LNCAP (cell line): Measurements from ENCODE around the gene HOXD10.

ENCODE experiments used
- CTCF ChIP-seq: fragments of 450-650 bp; IDR thresholded peaks from 2 replicates; pipeline ENCODE4 v1.5.1; 2017; ENCODE audit warnings: mild to moderate bottlenecking

HOXD10 gene

GRCh38 chr2:176096243-176096985, 20.2 kb upstream of the HOXD10 start:
- TF ChIP-seq CTCF: no peak

GRCh38 chr2:176096986-176097819, 19.4 kb upstream of the HOXD10 start:
- TF ChIP-seq CTCF: peak; percentile 73

GRCh38 chr2:176097820-176098365, 18.7 kb upstream of the HOXD10 start:
- TF ChIP-seq CTCF: 0 out of 2 replicates have a peak, but pooled peaks have one; percentile 12

- no peak for TF ChIP-seq CTCF
Observed at GRCh38 chr2:176098366-176099158, 18.0 kb upstream of the HOXD10 start.

GRCh38 chr2:176099159-176099727, 17.3 kb upstream of the HOXD10 start:
- no peak for TF ChIP-seq CTCF

GRCh38 chr2:176099728-176100546, 16.6 kb upstream of the HOXD10 start, which contains the start of gene HOXD12:
Gene HOXD12 (plus strand): TSS chr2:176099795. CDS start chr2:176099802, 7 bp downstream.
- TF ChIP-seq CTCF: no peak
